HG03469 (cell line): ENCODE results near the gene PPRC1.
A peak's percentile ranks its signal among the peaks of the same experiment; 100 is the strongest.

Experiments
- ATAC-seq: cut with Tn5 transposase; IDR thresholded peaks from one replicate; pipeline ENCODE4 v1.9.1; 2021; ENCODE audit warnings: mild to moderate bottlenecking, moderate library complexity, moderate number of reproducible peaks; ENCODE audit not compliant: unreplicated experiment

Gene PPRC1

GRCh38 chr10:102132563-102133372 is at the start of gene PPRC1:
Gene PPRC1, plus strand, starts transcription at chr10:102133040. Its CDS starts 29 bp downstream, at chr10:102133069.
- peak; percentile 86 for ATAC-seq

GRCh38 chr10:102083541-102083940 is 49.3 kb upstream of the PPRC1 start:
- no peak for ATAC-seq

DNA sequence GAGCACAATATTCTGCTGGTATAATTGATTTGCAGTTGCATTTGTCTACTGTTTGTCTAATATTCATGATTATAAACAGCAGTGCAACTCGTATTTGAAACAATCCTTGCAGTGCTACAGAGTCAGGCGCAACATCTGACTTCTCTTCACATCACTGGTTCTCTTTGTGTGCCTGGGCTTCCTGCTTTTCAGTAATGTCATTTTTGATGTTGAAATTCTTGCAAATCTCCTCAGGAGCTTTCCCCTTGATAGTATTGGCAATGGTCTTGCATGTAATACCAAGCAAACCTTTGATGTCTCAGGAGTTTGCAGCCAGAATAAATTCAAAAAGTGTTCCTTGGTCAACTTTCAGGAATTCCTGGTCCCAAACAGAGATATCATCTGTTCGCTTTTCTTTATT is 47.5 kb upstream of the PPRC1 start:
- ATAC-seq, result no peak

GRCh38 chr10:102086196-102086595 is 46.6 kb upstream of the PPRC1 start:
- ATAC-seq, result no peak

DNA sequence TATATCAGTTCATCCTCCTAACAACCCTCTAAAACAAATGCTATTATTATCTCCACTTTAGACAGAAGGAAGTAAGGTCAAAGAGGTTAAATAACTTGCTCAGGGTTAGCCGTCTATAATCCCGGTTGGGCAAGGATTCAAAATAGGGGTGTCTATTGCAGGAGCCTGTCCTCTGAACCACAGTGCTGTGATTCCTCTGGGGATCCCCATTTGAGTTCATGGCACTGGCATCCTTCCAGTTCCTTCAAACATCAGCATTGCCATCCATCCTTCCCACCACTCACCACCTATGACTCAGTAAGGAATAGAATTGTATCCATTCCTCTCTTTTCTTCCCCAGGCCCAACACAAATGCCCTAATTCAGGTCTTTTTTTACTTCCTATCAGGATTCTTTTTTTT is 42.1 kb upstream of the PPRC1 start:
- no peak for ATAC-seq

DNA sequence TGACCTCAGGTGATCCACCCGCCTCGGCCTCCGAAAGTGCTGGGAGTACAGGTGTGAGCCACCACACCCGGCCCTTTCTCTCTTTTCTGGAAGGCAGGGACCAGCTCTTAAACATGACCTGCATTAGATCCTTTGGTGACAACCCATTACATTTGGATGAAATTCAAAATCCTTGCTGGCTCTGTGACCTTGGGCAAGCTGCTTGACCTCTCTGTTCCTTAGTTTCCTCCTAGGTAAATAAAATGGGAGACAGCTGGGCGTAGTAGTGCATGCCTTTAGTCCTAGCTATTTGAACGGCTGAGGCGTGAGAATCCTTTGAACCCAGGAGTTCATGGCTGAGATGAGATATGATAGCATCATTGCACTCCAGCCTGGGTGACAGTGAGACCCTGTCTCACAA is 36.4 kb upstream of the PPRC1 start:
- ATAC-seq, result no peak

DNA sequence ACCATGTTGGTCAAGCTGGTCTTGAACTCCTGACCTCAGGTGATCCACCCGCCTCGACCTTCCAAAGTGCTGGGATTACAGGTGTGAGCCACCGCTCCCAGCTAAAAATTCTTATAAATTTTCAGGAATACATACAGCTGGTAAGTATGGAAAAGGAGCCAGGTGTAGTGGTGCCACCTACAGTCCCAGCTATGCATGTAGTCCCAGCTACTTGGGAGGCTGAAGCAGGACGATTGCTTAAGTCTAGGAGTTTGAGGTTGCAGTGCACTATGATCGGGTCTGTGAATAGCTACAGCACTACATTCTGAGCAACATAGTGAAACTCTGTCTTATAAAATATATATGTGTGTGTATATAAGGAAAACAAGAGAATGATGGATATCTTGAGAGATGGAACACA is 31.7 kb upstream of the PPRC1 start:
- no peak for ATAC-seq

- ATAC-seq, result no peak
These were observed 30.4 kb upstream of the PPRC1 start for GRCh38 chr10:102102421-102102820.

DNA sequence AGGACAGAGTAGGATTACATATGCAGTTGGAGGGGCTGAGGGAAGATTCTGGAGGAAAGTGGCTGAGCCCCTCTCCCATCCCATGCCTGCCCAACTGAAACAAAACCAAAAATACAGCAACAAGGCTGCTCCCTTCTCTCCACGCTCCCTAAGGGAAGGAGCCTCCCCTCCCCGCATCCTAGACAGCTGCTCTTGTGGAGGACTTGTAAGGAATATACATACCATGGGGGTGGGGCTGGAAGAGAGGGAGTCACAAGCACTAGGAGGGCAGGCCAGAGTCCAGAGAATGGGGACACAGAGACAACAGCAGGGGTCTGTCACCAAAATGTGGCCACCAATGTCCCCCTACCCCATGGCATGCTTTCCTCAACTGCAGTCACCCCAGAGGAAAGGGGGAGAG is 25.8 kb upstream of the PPRC1 start:
- no peak for ATAC-seq

- ATAC-seq, result no peak
These were observed 23.4 kb upstream of the PPRC1 start for GRCh38 chr10:102109166-102110116.

- ATAC-seq, result no peak
These were observed 21.6 kb upstream of the PPRC1 start for GRCh38 chr10:102111276-102111675.

DNA sequence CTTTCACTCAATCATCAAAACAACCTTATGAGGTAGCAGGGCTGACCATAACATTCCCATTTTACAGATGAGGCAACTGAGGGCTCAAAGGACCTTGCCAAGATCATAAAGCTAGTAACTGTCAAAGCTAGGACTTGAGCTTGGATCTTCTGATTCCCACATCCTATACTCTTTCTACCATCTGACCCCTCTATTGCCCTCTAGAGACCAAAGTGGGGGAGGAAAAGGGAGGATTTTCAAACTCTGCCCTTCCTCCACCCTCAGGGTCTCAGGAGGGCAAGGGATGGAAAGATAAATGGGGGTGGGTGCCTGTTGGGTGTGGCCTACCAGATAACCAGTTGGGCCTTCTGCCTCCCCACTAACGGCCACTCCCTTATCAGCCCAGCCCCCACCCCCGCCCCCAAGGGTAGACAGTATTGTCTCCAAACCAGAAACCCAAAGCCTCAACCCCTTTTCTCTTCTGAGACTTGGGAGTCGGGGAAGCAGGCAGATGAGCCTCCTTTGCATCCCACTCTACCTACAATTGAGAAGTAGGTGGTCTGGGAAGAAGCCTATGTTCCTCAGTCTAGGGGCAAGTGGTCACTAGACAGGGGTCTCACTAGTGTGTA is 20.5 kb upstream of the PPRC1 start:
- no peak for ATAC-seq

- ATAC-seq, result no peak
These were observed 19.4 kb upstream of the PPRC1 start for GRCh38 chr10:102113261-102113955.

DNA sequence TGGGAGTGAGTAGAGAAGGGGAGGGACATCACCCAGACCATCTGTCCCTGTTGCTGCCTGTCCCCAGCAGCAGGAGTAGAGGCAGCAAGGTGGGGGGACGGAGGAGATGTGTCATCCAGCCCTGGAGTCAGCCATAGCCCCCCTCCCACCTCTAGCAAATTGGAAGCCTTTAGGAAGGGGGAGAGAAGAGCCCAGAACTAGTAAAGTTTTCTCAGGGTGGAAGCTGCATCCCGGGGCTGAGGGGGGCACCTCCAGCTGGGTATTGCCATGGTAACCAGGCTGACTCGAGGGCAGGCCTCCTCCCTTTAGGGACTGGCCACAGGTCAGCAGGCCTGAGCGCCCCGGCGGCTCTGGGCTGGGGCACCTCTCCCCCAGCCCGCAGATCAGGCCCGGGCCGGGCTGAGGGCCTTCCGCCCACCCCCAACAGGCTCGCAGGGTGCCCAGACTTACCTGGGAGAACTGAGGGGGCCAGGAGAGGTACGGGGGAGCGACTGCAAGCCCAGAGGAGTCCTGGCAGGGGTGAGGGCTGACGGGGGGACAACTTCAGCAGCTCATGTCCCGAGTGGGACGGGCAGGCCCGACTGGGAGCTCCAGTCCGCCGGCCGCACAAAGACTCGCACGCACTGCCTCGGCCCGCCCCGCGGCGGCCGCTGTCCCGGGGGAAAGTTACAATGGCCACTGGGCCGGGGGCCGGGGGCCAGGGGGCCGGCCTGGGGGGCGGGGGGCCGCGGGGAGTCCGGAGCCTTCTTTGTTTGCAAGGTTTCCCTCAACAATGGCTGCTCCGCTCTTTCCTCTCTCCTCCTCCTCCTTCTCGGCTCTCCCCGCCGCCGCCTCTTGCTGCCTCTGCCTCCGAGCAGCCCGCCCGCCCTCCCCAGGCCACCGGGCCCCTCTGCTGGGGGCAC is 18.6 kb upstream of the PPRC1 start:
- ATAC-seq, result no peak

GRCh38 chr10:102114861-102115618 is 17.8 kb upstream of the PPRC1 start:
- no peak for ATAC-seq

- no peak for ATAC-seq
These were observed 17.1 kb upstream of the PPRC1 start for GRCh38 chr10:102115775-102116174.

- no peak for ATAC-seq
These were observed 16.2 kb upstream of the PPRC1 start for GRCh38 chr10:102116656-102117055.

DNA sequence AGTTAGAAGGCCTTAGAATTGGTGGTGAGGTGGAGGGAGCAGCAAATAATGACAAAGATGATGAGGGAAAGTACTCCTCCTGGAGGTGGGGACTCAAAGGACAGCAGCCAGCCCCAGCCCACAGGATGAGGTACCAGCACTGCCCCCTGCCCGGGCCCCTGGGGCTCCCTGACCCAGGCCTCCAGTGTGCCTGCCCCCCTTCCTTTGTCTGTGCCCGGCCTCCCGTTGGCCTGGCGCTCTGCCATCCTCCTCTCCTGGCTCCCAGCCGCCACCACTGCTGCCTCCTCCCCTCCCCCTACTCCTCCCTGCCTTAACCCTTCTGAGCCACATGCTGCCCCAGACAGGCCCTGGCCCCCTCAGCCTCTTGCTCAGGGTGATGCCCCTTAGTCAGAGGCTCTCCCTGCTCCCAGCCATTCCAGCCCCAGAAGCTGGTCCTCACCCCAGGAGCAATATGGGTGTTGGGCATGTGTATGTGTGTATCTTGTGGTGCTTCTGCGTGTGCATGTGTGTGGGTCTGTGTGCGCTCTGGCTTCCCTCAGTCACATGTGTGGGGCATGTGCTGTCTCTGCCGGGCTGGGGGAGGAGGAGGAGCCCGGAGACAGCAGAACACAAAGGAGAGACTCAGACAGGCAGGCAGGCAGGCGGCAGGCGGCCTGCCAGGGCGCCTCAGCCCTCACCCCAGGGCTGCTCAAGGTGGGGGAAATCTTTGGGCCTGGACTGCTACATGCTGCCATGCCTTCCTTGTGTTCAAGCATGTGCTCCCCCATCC is 15.3 kb upstream of the PPRC1 start:
- ATAC-seq, result no peak
